GM12878 (cell line): ENCODE measurements around the gene CIP2A. TPM values are rescaled to one million over a fixed set of nuclear protein-coding genes. Genes with fewer than 3 reads are reported as not detected.
A peak's percentile ranks its signal among the peaks of the same experiment; 100 is the strongest.

Source experiments
- E2F8 ChIP-seq: fragments of 450-650 bp; IDR thresholded peaks from 2 replicates; pipeline ENCODE4 v1.6.1; 2018; ENCODE audit warnings: mild to moderate bottlenecking, low read depth, moderate library complexity; ENCODE audit not compliant: partially characterized antibody
- NR2C2 ChIP-seq: IDR thresholded peaks from 2 replicates; pipeline ENCODE4 v1.6.1; 2011; ENCODE audit warnings: borderline replicate concordance, low read depth; ENCODE audit not compliant: control insufficient read depth, insufficient read length
- NR2F1 ChIP-seq: fragments of 450-650 bp; conservative IDR thresholded peaks from 2 replicates; pipeline ENCODE4 v1.6.1; 2017; ENCODE audit warnings: mild to moderate bottlenecking
- SPI1 ChIP-seq: IDR thresholded peaks from 2 replicates; pipeline ENCODE4 v1.6.1; 2011; ENCODE audit warnings: low read depth, mild to moderate bottlenecking, low read length, moderate library complexity, borderline replicate concordance; ENCODE audit not compliant: insufficient read depth
- TAF1 ChIP-seq: IDR thresholded peaks from 2 replicates; pipeline ENCODE4 v1.6.1; 2011; ENCODE audit warnings: mild to moderate bottlenecking, low read depth, low read length, borderline replicate concordance
- polyA plus RNA-seq, 11 experiments: library from polyadenylated mRNA; depleted of rRNA in 4 of 11; unstranded in 6 of 11; stranded (reverse) in 5 of 11; fragments of >200 nt; fragmentation: Nextera tagmentation in 4 of 11; fragmentation: Illumina TruSeq in 1 of 11; extraction: Ambion mirVana in 4 of 11; extraction: Trizol in 1 of 11; gene quantifications; 1 replicate in 1 of 11; 2 replicates in 10 of 11; pipeline versions ENCODE4 v1.2.1 to v1.2.3, GENCODE V29; 2011 to 2016; ENCODE audit warnings: inconsistent platforms in 2 of 11, missing spikeins in 2 of 11, low read depth in 1 of 11
- total RNA-seq, 4 experiments: library from RNA; depleted of rRNA in 3 of 4; stranded (reverse); fragments of >200 nt in 3 of 4; fragmentation: Illumina TruSeq in 1 of 4; extraction: Trizol in 1 of 4; gene quantifications; 2 replicates each; pipeline versions ENCODE4 v1.2.1 to v1.2.3, GENCODE V29; 2013 to 2021
- TF ChIP-seq, protein P1 (sequence below): fragments of 450-650 bp; IDR thresholded peaks from 2 replicates; pipeline ENCODE4 v1.6.1; 2014; ENCODE audit warnings: mild to moderate bottlenecking
- TF ChIP-seq, protein P2 (sequence below): fragments of 450-650 bp; IDR thresholded peaks from 2 replicates; pipeline ENCODE4 v1.6.1; 2017; ENCODE audit warnings: antibody characterized with exemption, mild to moderate bottlenecking, moderate library complexity
- TF ChIP-seq, protein P3 (sequence below): fragments of 150-350 bp; IDR thresholded peaks from 2 replicates; pipeline ENCODE4 v1.6.1; 2016; ENCODE audit warnings: low read depth, low read length
- TF ChIP-seq, protein P4 (sequence below): fragments of 450-650 bp; IDR thresholded peaks from 2 replicates; pipeline ENCODE4 v1.6.1; 2017; ENCODE audit warnings: mild to moderate bottlenecking, moderate library complexity

The CIP2A gene
- total and polyA plus RNA-seq, 10 of the 15 experiments (the other 5 are each of a cell fraction or from before 2014, with no cell fraction given) = 12.5 to 29.7 (median 26.5) TPM

DNA sequence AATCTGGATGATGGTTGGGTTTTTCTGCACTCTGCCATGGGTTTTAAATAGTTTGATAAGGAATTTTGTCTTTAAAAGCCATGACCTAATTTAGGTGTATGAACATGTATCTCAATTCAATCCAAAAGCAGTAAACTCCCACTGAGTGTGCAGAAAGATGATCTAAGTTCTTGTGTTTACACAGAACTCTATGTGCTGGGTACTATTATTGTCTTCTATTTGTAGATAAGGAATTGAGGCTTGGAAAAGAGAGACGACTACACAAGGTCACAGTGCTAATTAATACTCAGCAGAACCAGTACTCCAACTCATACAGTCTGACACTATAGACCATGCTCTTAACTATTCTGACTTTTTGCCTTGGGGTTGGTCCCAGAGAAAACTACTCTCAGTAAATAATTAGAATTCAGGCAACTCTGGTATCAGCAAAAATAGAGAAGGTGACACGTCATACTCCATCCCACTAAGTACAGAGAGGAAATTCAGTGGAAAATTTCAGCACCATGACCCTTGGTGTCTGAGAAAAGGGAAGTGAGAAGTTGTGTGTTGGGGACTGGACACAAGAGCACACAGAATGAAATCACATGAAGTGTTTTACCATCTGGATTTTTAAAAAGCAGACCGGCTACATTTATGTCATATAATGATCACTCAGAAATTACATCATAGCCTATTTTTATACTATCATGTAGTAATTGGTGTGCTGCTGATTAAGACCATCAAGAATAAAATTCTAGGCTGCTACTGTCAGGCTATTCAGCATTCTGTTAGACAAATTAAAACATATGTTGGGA, 60.6 kb downstream of the CIP2A start (continued):
- peak; percentile 94 for TF ChIP-seq SPI1
- TF ChIP-seq, protein P1, sequence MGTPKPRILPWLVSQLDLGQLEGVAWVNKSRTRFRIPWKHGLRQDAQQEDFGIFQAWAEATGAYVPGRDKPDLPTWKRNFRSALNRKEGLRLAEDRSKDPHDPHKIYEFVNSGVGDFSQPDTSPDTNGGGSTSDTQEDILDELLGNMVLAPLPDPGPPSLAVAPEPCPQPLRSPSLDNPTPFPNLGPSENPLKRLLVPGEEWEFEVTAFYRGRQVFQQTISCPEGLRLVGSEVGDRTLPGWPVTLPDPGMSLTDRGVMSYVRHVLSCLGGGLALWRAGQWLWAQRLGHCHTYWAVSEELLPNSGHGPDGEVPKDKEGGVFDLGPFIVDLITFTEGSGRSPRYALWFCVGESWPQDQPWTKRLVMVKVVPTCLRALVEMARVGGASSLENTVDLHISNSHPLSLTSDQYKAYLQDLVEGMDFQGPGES = no peak
- TF ChIP-seq, protein P2, sequence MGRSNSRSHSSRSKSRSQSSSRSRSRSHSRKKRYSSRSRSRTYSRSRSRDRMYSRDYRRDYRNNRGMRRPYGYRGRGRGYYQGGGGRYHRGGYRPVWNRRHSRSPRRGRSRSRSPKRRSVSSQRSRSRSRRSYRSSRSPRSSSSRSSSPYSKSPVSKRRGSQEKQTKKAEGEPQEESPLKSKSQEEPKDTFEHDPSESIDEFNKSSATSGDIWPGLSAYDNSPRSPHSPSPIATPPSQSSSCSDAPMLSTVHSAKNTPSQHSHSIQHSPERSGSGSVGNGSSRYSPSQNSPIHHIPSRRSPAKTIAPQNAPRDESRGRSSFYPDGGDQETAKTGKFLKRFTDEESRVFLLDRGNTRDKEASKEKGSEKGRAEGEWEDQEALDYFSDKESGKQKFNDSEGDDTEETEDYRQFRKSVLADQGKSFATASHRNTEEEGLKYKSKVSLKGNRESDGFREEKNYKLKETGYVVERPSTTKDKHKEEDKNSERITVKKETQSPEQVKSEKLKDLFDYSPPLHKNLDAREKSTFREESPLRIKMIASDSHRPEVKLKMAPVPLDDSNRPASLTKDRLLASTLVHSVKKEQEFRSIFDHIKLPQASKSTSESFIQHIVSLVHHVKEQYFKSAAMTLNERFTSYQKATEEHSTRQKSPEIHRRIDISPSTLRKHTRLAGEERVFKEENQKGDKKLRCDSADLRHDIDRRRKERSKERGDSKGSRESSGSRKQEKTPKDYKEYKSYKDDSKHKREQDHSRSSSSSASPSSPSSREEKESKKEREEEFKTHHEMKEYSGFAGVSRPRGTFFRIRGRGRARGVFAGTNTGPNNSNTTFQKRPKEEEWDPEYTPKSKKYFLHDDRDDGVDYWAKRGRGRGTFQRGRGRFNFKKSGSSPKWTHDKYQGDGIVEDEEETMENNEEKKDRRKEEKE = no peak
- TF ChIP-seq, protein P3, sequence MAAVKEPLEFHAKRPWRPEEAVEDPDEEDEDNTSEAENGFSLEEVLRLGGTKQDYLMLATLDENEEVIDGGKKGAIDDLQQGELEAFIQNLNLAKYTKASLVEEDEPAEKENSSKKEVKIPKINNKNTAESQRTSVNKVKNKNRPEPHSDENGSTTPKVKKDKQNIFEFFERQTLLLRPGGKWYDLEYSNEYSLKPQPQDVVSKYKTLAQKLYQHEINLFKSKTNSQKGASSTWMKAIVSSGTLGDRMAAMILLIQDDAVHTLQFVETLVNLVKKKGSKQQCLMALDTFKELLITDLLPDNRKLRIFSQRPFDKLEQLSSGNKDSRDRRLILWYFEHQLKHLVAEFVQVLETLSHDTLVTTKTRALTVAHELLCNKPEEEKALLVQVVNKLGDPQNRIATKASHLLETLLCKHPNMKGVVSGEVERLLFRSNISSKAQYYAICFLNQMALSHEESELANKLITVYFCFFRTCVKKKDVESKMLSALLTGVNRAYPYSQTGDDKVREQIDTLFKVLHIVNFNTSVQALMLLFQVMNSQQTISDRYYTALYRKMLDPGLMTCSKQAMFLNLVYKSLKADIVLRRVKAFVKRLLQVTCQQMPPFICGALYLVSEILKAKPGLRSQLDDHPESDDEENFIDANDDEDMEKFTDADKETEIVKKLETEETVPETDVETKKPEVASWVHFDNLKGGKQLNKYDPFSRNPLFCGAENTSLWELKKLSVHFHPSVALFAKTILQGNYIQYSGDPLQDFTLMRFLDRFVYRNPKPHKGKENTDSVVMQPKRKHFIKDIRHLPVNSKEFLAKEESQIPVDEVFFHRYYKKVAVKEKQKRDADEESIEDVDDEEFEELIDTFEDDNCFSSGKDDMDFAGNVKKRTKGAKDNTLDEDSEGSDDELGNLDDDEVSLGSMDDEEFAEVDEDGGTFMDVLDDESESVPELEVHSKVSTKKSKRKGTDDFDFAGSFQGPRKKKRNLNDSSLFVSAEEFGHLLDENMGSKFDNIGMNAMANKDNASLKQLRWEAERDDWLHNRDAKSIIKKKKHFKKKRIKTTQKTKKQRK = no peak
- no peak for TF ChIP-seq TAF1
- TF ChIP-seq NR2F1 = peak; percentile 80
- no peak for TF ChIP-seq NR2C2
- TF ChIP-seq E2F8 = no peak
- TF ChIP-seq, protein P4, sequence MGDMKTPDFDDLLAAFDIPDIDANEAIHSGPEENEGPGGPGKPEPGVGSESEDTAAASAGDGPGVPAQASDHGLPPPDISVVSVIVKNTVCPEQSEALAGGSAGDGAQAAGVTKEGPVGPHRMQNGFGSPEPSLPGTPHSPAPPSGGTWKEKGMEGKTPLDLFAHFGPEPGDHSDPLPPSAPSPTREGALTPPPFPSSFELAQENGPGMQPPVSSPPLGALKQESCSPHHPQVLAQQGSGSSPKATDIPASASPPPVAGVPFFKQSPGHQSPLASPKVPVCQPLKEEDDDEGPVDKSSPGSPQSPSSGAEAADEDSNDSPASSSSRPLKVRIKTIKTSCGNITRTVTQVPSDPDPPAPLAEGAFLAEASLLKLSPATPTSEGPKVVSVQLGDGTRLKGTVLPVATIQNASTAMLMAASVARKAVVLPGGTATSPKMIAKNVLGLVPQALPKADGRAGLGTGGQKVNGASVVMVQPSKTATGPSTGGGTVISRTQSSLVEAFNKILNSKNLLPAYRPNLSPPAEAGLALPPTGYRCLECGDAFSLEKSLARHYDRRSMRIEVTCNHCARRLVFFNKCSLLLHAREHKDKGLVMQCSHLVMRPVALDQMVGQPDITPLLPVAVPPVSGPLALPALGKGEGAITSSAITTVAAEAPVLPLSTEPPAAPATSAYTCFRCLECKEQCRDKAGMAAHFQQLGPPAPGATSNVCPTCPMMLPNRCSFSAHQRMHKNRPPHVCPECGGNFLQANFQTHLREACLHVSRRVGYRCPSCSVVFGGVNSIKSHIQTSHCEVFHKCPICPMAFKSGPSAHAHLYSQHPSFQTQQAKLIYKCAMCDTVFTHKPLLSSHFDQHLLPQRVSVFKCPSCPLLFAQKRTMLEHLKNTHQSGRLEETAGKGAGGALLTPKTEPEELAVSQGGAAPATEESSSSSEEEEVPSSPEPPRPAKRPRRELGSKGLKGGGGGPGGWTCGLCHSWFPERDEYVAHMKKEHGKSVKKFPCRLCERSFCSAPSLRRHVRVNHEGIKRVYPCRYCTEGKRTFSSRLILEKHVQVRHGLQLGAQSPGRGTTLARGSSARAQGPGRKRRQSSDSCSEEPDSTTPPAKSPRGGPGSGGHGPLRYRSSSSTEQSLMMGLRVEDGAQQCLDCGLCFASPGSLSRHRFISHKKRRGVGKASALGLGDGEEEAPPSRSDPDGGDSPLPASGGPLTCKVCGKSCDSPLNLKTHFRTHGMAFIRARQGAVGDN = no peak
